ENCODE results near the gene SHISA6.

DNA sequence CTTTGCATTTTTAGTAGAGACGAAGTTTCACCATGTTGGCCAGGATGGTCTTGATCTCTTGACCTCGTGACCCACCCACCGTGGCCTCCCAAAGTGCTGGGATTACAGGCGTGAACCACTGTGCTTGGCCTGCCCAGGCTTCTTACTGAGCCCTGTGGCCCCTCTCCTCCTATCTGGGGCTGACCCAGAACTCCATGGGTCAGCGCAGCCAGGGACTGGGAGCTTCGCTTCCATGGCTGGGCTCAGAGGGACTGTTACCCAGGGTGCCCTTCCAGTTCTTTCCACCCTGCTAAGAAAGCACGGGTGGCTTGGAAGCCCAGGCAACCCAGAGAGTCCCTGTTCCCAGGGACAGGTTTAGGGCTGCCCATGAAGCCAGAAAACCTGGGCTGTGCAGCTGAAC is 28.2 kb downstream of the SHISA6 start:
- TF ChIP-seq, protein P1, sequence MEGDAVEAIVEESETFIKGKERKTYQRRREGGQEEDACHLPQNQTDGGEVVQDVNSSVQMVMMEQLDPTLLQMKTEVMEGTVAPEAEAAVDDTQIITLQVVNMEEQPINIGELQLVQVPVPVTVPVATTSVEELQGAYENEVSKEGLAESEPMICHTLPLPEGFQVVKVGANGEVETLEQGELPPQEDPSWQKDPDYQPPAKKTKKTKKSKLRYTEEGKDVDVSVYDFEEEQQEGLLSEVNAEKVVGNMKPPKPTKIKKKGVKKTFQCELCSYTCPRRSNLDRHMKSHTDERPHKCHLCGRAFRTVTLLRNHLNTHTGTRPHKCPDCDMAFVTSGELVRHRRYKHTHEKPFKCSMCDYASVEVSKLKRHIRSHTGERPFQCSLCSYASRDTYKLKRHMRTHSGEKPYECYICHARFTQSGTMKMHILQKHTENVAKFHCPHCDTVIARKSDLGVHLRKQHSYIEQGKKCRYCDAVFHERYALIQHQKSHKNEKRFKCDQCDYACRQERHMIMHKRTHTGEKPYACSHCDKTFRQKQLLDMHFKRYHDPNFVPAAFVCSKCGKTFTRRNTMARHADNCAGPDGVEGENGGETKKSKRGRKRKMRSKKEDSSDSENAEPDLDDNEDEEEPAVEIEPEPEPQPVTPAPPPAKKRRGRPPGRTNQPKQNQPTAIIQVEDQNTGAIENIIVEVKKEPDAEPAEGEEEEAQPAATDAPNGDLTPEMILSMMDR (IDR thresholded peaks at IDR 0.05; ENCODE audit: low read depth, low read length, missing input control), result no peak
- TF ChIP-seq, protein P2, sequence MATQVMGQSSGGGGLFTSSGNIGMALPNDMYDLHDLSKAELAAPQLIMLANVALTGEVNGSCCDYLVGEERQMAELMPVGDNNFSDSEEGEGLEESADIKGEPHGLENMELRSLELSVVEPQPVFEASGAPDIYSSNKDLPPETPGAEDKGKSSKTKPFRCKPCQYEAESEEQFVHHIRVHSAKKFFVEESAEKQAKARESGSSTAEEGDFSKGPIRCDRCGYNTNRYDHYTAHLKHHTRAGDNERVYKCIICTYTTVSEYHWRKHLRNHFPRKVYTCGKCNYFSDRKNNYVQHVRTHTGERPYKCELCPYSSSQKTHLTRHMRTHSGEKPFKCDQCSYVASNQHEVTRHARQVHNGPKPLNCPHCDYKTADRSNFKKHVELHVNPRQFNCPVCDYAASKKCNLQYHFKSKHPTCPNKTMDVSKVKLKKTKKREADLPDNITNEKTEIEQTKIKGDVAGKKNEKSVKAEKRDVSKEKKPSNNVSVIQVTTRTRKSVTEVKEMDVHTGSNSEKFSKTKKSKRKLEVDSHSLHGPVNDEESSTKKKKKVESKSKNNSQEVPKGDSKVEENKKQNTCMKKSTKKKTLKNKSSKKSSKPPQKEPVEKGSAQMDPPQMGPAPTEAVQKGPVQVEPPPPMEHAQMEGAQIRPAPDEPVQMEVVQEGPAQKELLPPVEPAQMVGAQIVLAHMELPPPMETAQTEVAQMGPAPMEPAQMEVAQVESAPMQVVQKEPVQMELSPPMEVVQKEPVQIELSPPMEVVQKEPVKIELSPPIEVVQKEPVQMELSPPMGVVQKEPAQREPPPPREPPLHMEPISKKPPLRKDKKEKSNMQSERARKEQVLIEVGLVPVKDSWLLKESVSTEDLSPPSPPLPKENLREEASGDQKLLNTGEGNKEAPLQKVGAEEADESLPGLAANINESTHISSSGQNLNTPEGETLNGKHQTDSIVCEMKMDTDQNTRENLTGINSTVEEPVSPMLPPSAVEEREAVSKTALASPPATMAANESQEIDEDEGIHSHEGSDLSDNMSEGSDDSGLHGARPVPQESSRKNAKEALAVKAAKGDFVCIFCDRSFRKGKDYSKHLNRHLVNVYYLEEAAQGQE (IDR thresholded peaks at IDR 0.05), result no peak
- TF ChIP-seq HNF4G (IDR thresholded peaks at IDR 0.05) (no peak), YY1 (IDR thresholded peaks at IDR 0.05) (no peak), TAF1 (conservative IDR thresholded peaks at IDR 0.05) (no peak), HNF4A (conservative IDR thresholded peaks at IDR 0.05) (no peak), RXRA (IDR thresholded peaks at IDR 0.05) (no peak), SP1 (IDR thresholded peaks at IDR 0.05) (no peak), GABPA (IDR thresholded peaks at IDR 0.05 in 1 of 2, conservative IDR thresholded peaks at IDR 0.05 in 1 of 2) (no peak)
- TF ChIP-seq, protein P3, sequence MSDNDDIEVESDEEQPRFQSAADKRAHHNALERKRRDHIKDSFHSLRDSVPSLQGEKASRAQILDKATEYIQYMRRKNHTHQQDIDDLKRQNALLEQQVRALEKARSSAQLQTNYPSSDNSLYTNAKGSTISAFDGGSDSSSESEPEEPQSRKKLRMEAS (IDR thresholded peaks at IDR 0.05), result no peak
- TF ChIP-seq, protein P4, sequence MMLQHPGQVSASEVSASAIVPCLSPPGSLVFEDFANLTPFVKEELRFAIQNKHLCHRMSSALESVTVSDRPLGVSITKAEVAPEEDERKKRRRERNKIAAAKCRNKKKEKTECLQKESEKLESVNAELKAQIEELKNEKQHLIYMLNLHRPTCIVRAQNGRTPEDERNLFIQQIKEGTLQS (IDR thresholded peaks at IDR 0.05), result no peak

Measured in liver (tissue), 3 donors.